DND-41 (cell line): ENCODE measurements around the gene CLN3.
"Not testable (repeated sequence)": the region's sequence is repeated elsewhere in the genome, so short reads cannot be mapped to it uniquely, and the experiment has no call there.

ENCODE experiments used
- EZH2 ChIP-seq: IDR thresholded peaks from 3 replicates; pipeline ENCODE4 v1.6.1; 2012; ENCODE audit warnings: borderline replicate concordance, low read depth, mild to moderate bottlenecking, moderate library complexity, low read length, inconsistent platforms; ENCODE audit not compliant: severe bottlenecking
- TF ChIP-seq, protein P1 (sequence below): IDR thresholded peaks from 2 replicates; pipeline ENCODE4 v1.5.1; 2012; ENCODE audit warnings: borderline replicate concordance, low read length, moderate library complexity, mild to moderate bottlenecking; ENCODE audit not compliant: poor library complexity, severe bottlenecking; ENCODE audit errors: extremely low read depth

DNA sequence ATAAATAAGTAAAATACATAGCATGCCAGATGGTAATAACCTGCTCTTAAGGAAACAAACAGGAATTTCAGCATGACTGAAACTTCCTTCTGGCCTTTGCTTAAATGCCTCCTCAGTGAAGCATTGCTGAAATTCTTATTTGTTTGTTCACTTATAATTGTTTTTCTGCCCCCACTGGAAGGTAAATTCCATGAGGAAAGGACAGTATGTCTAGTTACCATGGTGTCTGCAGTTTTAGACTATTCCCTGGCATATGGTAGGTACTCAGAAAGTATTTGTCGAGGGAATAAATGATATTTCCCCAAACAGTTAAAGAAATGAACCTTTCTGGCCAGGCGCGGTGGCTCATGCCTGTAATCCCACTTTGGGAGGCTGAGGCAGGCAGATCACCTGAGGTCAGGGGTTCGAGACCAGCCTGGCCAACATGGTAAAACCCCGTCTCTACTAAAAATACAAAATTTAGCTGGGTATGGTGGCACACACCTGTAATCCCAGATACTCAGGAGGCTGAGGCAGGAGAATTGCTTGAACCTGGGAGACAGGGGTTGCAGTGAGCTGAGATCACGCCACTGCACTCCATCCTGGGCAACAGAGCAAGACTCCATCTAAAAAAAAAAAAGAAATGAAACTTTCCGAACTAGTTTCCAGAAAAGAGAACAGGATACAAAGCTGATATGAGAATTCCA is 35.4 kb upstream of the CLN3 start:
- TF ChIP-seq, protein P1, sequence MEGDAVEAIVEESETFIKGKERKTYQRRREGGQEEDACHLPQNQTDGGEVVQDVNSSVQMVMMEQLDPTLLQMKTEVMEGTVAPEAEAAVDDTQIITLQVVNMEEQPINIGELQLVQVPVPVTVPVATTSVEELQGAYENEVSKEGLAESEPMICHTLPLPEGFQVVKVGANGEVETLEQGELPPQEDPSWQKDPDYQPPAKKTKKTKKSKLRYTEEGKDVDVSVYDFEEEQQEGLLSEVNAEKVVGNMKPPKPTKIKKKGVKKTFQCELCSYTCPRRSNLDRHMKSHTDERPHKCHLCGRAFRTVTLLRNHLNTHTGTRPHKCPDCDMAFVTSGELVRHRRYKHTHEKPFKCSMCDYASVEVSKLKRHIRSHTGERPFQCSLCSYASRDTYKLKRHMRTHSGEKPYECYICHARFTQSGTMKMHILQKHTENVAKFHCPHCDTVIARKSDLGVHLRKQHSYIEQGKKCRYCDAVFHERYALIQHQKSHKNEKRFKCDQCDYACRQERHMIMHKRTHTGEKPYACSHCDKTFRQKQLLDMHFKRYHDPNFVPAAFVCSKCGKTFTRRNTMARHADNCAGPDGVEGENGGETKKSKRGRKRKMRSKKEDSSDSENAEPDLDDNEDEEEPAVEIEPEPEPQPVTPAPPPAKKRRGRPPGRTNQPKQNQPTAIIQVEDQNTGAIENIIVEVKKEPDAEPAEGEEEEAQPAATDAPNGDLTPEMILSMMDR = not testable (repeated sequence)
- not testable (repeated sequence) for TF ChIP-seq EZH2
